GM23338 (cell line): ENCODE data around the gene SLC4A3. TPM values are rescaled to one million over a fixed set of nuclear protein-coding genes. Genes with fewer than 3 reads are reported as not detected.

ENCODE experiments used
- ATAC-seq: fragments of 200-7000 bp; cut with Tn5 transposase; 3 replicates; pipeline ENCODE4 v1.9.1; 2020
- DNase-seq: peaks from one replicate; pipeline ENCODE4 v3.0.0-alpha.2; 2015; ENCODE audit warnings: low spot score
- H2AFZ ChIP-seq: fragments of 200-600 bp; sonication (generic); 2 replicates; pipeline ENCODE4 v1.8.0; 2016; ENCODE audit warnings: antibody characterized with exemption, mild to moderate bottlenecking, moderate library complexity
- H3F3A ChIP-seq: fragments of 200-600 bp; sonication (generic); replicated peaks from 2 replicates; pipeline ENCODE4 v1.8.0; 2017; ENCODE audit warnings: antibody characterized with exemption, mixed run types, low read depth
- H3K27ac ChIP-seq: fragments of 200-600 bp; sonication (generic); 2 replicates; pipeline ENCODE4 v1.6.1; 2016; ENCODE audit warnings: low read depth
- H3K27me3 ChIP-seq: fragments of 200-600 bp; sonication (generic); 2 replicates; pipeline ENCODE4 v1.8.0; 2016; ENCODE audit warnings: mild to moderate bottlenecking, mixed run types, moderate library complexity; ENCODE audit not compliant: insufficient read depth
- H3K36me3 ChIP-seq: fragments of 200-600 bp; sonication (generic); 2 replicates; pipeline ENCODE4 v1.8.0; 2016; ENCODE audit warnings: mild to moderate bottlenecking; ENCODE audit not compliant: insufficient read depth
- H3K4me1 ChIP-seq: fragments of 200-600 bp; sonication (generic); 2 replicates; pipeline ENCODE4 v1.8.0; 2016; ENCODE audit warnings: mild to moderate bottlenecking, moderate library complexity; ENCODE audit not compliant: insufficient read depth
- H3K4me2 ChIP-seq: fragments of 200-600 bp; sonication (generic); 2 replicates; pipeline ENCODE4 v1.7.1; 2017; ENCODE audit warnings: mixed run types
- H3K4me3 ChIP-seq: fragments of 200-600 bp; sonication (generic); 2 replicates; pipeline ENCODE4 v1.6.1; 2016; ENCODE audit warnings: mixed run types
- H3K79me2 ChIP-seq: fragments of 200-600 bp; sonication (generic); replicated peaks from 2 replicates; pipeline ENCODE4 v1.8.0; 2017; ENCODE audit warnings: mild to moderate bottlenecking; ENCODE audit not compliant: insufficient read depth
- H3K9me2 ChIP-seq: fragments of 200-600 bp; sonication (generic); 2 replicates; pipeline ENCODE4 v1.8.0; 2017; ENCODE audit not compliant: insufficient read depth
- H4K20me1 ChIP-seq: fragments of 200-600 bp; sonication (generic); replicated peaks from 2 replicates; pipeline ENCODE4 v1.8.0; 2017; ENCODE audit warnings: mild to moderate bottlenecking; ENCODE audit not compliant: insufficient read depth
- H3K27ac Mint-ChIP-seq: 2 replicates; pipeline ENCODE4 v1.8.0; 2020; ENCODE audit warnings: inconsistent platforms, mild to moderate bottlenecking, moderate library complexity, mixed read lengths
- H3K27me3 Mint-ChIP-seq: 3 replicates; pipeline ENCODE4 v1.8.0; 2022; ENCODE audit warnings: low read depth, mild to moderate bottlenecking, moderate library complexity, mixed read lengths, inconsistent platforms; ENCODE audit not compliant: insufficient read depth, poor library complexity
- H3K36me3 Mint-ChIP-seq: 3 replicates; pipeline ENCODE4 v1.8.0; 2021; ENCODE audit warnings: low read depth, mild to moderate bottlenecking, inconsistent platforms, moderate library complexity, mixed read lengths
- H3K4me1 Mint-ChIP-seq: 3 replicates; pipeline ENCODE4 v1.8.0; 2020; ENCODE audit warnings: mild to moderate bottlenecking, inconsistent platforms, mixed read lengths
- H3K4me3 Mint-ChIP-seq: 3 replicates; pipeline ENCODE4 v1.8.0; 2021; ENCODE audit warnings: moderate library complexity, mild to moderate bottlenecking, inconsistent platforms, mixed read lengths
- H3K9me3 Mint-ChIP-seq: 3 replicates; pipeline ENCODE4 v1.8.0; 2020; ENCODE audit warnings: moderate library complexity, mild to moderate bottlenecking, inconsistent platforms, mixed read lengths
- CREB1 ChIP-seq: fragments of 250-450 bp; sonication (Bioruptor Pico); IDR thresholded peaks from 2 replicates; pipeline ENCODE4 v1.5.0; 2020; ENCODE audit warnings: low read depth, mild to moderate bottlenecking, moderate library complexity
- EZH2 ChIP-seq: fragments of 200-600 bp; sonication (generic); IDR thresholded peaks from one replicate; pipeline ENCODE4 v1.8.0; 2017; ENCODE audit warnings: antibody characterized with exemption, mild to moderate bottlenecking, low read depth; ENCODE audit not compliant: unreplicated experiment
- JUNB ChIP-seq: IDR thresholded peaks from one replicate; pipeline ENCODE4 v1.6.1; 2016; ENCODE audit warnings: antibody characterized with exemption; ENCODE audit not compliant: unreplicated experiment
- REST ChIP-seq: IDR thresholded peaks from one replicate; pipeline ENCODE4 v1.6.1; 2018; ENCODE audit warnings: antibody characterized with exemption; ENCODE audit not compliant: unreplicated experiment
- STAT1 ChIP-seq: IDR thresholded peaks from one replicate; pipeline ENCODE4 v1.6.1; 2016; ENCODE audit warnings: antibody characterized with exemption; ENCODE audit not compliant: unreplicated experiment
- ZNF331 ChIP-seq: fragments of 250-450 bp; sonication (Bioruptor Pico); IDR thresholded peaks from 2 replicates; pipeline ENCODE4 v1.5.0; 2020; ENCODE audit warnings: low read depth, mild to moderate bottlenecking, moderate library complexity
- polyA plus RNA-seq: library from polyadenylated mRNA; unstranded; fragments of >200 nt; fragmentation: Nextera tagmentation; extraction: Ambion mirVana; gene quantifications from 2 replicates; pipeline ENCODE4 v1.2.1, GENCODE V29; 2016
- total RNA-seq: library from RNA; depleted of rRNA; stranded (reverse); fragments of >200 nt; shearing (Covaris generic); gene quantifications from 2 replicates; pipeline ENCODE4 v1.2.3, GENCODE V29; 2014
- TF ChIP-seq, protein P1 (sequence below): fragments of 250-450 bp; sonication (Bioruptor Pico); IDR thresholded peaks from 2 replicates; pipeline ENCODE4 v1.5.0; 2020; ENCODE audit warnings: mild to moderate bottlenecking, moderate library complexity

SLC4A3 gene
- total and polyA plus RNA-seq, 2 experiments from 2014 or later = 3.6 to 6.8 TPM

- TF ChIP-seq, protein P1, sequence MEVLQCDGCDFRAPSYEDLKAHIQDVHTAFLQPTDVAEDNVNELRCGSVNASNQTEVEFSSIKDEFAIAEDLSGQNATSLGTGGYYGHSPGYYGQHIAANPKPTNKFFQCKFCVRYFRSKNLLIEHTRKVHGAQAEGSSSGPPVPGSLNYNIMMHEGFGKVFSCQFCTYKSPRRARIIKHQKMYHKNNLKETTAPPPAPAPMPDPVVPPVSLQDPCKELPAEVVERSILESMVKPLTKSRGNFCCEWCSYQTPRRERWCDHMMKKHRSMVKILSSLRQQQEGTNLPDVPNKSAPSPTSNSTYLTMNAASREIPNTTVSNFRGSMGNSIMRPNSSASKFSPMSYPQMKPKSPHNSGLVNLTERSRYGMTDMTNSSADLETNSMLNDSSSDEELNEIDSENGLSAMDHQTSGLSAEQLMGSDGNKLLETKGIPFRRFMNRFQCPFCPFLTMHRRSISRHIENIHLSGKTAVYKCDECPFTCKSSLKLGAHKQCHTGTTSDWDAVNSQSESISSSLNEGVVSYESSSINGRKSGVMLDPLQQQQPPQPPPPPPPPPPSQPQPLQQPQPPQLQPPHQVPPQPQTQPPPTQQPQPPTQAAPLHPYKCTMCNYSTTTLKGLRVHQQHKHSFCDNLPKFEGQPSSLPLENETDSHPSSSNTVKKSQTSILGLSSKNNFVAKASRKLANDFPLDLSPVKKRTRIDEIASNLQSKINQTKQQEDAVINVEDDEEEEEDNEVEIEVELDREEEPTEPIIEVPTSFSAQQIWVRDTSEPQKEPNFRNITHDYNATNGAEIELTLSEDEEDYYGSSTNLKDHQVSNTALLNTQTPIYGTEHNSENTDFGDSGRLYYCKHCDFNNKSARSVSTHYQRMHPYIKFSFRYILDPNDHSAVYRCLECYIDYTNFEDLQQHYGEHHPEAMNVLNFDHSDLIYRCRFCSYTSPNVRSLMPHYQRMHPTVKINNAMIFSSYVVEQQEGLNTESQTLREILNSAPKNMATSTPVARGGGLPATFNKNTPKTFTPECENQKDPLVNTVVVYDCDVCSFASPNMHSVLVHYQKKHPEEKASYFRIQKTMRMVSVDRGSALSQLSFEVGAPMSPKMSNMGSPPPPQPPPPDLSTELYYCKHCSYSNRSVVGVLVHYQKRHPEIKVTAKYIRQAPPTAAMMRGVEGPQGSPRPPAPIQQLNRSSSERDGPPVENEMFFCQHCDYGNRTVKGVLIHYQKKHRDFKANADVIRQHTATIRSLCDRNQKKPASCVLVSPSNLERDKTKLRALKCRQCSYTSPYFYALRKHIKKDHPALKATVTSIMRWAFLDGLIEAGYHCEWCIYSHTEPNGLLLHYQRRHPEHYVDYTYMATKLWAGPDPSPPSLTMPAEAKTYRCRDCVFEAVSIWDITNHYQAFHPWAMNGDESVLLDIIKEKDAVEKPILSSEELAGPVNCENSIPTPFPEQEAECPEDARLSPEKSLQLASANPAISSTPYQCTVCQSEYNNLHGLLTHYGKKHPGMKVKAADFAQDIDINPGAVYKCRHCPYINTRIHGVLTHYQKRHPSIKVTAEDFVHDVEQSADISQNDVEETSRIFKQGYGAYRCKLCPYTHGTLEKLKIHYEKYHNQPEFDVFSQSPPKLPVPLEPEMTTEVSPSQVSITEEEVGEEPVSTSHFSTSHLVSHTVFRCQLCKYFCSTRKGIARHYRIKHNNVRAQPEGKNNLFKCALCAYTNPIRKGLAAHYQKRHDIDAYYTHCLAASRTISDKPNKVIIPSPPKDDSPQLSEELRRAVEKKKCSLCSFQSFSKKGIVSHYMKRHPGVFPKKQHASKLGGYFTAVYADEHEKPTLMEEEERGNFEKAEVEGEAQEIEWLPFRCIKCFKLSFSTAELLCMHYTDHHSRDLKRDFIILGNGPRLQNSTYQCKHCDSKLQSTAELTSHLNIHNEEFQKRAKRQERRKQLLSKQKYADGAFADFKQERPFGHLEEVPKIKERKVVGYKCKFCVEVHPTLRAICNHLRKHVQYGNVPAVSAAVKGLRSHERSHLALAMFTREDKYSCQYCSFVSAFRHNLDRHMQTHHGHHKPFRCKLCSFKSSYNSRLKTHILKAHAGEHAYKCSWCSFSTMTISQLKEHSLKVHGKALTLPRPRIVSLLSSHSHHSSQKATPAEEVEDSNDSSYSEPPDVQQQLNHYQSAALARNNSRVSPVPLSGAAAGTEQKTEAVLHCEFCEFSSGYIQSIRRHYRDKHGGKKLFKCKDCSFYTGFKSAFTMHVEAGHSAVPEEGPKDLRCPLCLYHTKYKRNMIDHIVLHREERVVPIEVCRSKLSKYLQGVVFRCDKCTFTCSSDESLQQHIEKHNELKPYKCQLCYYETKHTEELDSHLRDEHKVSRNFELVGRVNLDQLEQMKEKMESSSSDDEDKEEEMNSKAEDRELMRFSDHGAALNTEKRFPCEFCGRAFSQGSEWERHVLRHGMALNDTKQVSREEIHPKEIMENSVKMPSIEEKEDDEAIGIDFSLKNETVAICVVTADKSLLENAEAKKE (CRISPR knock-in tag) = no peak
- no peak for TF ChIP-seq EZH2
- TF ChIP-seq ZNF331 (CRISPR knock-in tag) = no peak
- TF ChIP-seq CREB1 (CRISPR knock-in tag) = no peak
These were observed 16.5 kb downstream of the SLC4A3 start (continued) for GRCh38 chr2:219643788-219644398.

DNA sequence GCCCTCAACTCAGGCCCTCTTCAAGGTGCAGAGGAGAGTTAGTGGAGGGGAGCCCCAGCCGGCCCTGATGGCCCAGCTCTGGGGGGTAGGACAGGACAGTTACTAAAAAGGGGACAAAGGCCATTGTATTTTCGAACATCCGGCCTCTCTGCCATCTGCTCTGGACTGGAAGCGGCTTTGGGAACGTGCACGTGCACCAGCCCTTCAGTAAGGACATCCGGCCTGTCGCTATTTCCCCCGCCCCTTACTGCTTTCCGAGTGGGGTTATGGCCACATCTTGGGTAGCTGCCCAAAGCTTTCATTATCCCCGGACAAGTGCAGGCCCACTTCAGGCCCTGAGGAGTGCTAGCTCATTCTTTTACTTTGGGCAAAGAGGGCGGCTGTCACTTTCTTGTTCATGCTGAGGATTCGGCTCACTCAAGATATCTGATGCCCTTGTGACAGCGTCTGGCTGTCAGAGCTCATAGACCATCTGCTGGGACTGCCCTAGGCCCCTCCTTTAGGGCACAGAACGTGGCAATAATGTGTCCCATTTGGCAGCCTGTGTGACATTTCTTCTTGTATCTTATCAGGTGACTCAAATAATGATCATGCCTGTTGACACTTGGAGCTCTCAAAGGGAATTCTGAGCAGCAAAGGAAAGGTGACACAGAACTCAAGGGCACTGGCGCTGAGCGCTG, 17.5 kb downstream of the SLC4A3 start:
- no peaks in the 10 kb centered on the region for H3K79me2 ChIP-seq
- peaks cover 8% of the 10 kb centered on the region for H3K27me3 Mint-ChIP-seq
- no peaks in the 10 kb centered on the region for H4K20me1 ChIP-seq
- H3K4me3 ChIP-seq = no peak overlapping the region
- no peaks in the 10 kb centered on the region for H3K36me3 ChIP-seq
- no peak overlapping the region for H3K27ac ChIP-seq
- 0 out of 3 replicates have a peak, but pooled peaks cover 3% of the 10 kb centered on the region for H3K9me3 Mint-ChIP-seq
- peaks cover 13% of the 10 kb centered on the region; the same call in 1 of the 2 replicates for H3K4me1 ChIP-seq
- ATAC-seq (no peak), DNase-seq (no peak)
- H3K4me1 Mint-ChIP-seq = peaks cover 31% of the 10 kb centered on the region
- H3F3A ChIP-seq = 0 out of 2 replicates have a peak, but pooled peaks cover 2% of the 10 kb centered on the region
- H3K9me2 ChIP-seq = no peaks in the 10 kb centered on the region
- no peak overlapping the region for H3K4me2 ChIP-seq
- no peak overlapping the region for H2AFZ ChIP-seq
- no peaks in the 10 kb centered on the region for H3K36me3 Mint-ChIP-seq
- no peak overlapping the region for H3K27ac Mint-ChIP-seq
- H3K4me3 Mint-ChIP-seq = no peak overlapping the region; the same call in 2 of the 3 replicates
- H3K27me3 ChIP-seq = peaks cover 4% of the 10 kb centered on the region; the same call in 1 of the 2 replicates
- TF ChIP-seq STAT1 (no peak), EZH2 (no peak), REST (no peak), CREB1 (CRISPR knock-in tag) (no peak), JUNB (no peak)
